ENCODE measurements around the gene CCDC142. TPM values are rescaled to one million over a fixed set of nuclear protein-coding genes. Genes with fewer than 3 reads are reported as not detected.
A peak's percentile ranks its signal among the peaks of the same experiment; 100 is the strongest.

Gene CCDC142
- total RNA-seq, 1 experiment from 2014 or later, result 14.0 TPM

DNA sequence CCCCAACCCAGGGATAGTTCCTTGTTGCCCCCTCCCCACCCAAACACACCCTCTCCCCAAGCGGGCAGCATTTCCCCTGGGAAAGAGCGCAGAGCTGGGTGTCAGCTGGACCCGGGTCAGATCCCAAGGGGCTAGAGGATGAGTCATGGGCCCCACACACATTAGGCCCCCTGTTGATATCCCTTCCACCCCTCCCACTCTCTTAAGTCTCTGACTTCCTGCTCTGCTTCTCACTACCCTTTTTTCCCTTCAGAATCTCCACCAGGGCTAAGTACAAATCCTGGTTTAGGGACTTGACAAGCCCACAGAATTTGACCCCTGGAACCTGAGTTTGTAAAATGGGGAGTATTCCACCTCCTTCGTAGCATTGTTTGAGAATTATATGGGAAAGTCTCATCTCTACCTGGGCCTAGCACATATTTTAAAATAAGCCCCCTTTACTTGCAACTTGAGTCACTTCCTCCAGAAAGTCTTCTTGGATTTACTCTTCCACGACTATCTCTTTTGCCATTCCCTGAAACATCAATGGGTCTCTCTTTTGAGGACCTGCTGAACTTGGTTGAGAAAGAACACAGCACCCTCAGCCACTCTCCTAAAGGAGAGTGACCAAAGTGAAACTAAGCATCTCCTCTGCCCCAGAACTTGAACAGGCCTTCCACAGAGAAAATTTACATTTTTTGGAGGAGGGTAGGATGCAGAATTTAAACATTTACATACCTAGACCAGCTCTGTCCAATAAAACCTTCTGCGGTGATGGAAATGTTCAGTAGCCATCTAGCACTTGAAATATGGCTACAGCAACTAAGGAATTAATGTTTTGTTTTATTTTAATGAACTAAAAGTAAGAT lies 45.7 kb downstream of the CCDC142 start:
- H3K27me3 Mint-ChIP-seq (ENCODE audit: low read depth), result no peaks in the 10 kb centered on the region; the same call in 1 of the 2 replicates
- peak overlapping the region; percentile 66 for H3K27ac Mint-ChIP-seq
- peak overlapping the region; percentile 1 for H3K4me3 Mint-ChIP-seq
- ChIA-PET CTCF (interaction anchor here (0.9 kb wide), 1 partner anchor 103 kb away, joined by 4 read pairs; no protein-coding TSS in a partner anchor), POLR2A (no interaction called here)
- H3K36me3 Mint-ChIP-seq, result peaks cover 21% of the 10 kb centered on the region
- DNase-seq (ENCODE audit: low spot score) (no peak), ATAC-seq (no peak)
- peaks cover 30% of the 10 kb centered on the region for H3K4me1 Mint-ChIP-seq
- TF ChIP-seq ZNF263 (CRISPR knock-in tag; IDR thresholded peaks at IDR 0.05; ENCODE audit: low read depth), result no peak
- TF ChIP-seq, protein P1, sequence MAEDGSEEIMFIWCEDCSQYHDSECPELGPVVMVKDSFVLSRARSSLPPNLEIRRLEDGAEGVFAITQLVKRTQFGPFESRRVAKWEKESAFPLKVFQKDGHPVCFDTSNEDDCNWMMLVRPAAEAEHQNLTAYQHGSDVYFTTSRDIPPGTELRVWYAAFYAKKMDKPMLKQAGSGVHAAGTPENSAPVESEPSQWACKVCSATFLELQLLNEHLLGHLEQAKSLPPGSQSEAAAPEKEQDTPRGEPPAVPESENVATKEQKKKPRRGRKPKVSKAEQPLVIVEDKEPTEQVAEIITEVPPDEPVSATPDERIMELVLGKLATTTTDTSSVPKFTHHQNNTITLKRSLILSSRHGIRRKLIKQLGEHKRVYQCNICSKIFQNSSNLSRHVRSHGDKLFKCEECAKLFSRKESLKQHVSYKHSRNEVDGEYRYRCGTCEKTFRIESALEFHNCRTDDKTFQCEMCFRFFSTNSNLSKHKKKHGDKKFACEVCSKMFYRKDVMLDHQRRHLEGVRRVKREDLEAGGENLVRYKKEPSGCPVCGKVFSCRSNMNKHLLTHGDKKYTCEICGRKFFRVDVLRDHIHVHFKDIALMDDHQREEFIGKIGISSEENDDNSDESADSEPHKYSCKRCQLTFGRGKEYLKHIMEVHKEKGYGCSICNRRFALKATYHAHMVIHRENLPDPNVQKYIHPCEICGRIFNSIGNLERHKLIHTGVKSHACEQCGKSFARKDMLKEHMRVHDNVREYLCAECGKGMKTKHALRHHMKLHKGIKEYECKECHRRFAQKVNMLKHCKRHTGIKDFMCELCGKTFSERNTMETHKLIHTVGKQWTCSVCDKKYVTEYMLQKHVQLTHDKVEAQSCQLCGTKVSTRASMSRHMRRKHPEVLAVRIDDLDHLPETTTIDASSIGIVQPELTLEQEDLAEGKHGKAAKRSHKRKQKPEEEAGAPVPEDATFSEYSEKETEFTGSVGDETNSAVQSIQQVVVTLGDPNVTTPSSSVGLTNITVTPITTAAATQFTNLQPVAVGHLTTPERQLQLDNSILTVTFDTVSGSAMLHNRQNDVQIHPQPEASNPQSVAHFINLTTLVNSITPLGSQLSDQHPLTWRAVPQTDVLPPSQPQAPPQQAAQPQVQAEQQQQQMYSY (CRISPR knock-in tag; IDR thresholded peaks at IDR 0.05), result peak; percentile 69
- TF ChIP-seq, protein P2, sequence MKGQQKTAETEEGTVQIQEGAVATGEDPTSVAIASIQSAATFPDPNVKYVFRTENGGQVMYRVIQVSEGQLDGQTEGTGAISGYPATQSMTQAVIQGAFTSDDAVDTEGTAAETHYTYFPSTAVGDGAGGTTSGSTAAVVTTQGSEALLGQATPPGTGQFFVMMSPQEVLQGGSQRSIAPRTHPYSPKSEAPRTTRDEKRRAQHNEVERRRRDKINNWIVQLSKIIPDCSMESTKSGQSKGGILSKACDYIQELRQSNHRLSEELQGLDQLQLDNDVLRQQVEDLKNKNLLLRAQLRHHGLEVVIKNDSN (CRISPR knock-in tag; IDR thresholded peaks at IDR 0.05), result no peak
- no peak for TF ChIP-seq OVOL2 (CRISPR knock-in tag; IDR thresholded peaks at IDR 0.05; ENCODE audit: borderline replicate concordance)
- TF ChIP-seq ZNF671 (CRISPR knock-in tag; IDR thresholded peaks at IDR 0.05), result no peak
- H3K9me3 Mint-ChIP-seq, result no peaks in the 10 kb centered on the region

DNA sequence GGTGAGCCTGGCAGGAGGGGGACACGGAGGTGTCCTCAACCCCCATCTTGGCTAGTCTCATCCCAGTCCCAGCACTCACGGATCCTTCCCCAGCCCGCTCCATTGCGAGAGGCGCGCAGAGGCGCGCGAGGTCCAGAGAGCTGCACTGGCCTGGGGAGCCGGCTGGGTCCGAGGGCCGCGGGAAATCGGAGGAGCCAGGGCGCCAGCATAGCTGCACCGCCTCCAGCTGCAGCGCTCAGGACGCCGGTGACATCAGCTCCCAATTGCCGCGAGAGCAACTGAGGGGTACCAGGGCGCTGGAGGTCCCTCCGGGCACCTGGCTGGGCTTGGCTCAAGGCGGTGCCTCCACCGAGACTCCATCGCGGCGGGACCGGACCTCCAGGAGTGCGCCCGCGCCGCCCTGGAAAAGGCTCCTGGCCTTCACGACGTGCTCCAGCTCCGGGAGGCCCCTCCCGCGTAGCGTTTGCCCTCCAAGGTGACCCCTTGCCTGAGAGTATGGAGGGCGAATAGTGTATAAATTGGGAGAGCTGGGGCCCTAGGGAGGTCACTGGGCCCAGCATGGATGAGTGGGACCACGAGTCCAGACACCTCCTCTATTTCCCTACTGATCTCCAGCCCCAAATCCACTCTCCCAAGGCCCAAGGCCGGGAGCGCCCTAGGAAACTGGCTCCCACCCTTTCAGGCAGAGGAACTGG lies 46.5 kb downstream of the CCDC142 start:
- TF ChIP-seq, protein P3, sequence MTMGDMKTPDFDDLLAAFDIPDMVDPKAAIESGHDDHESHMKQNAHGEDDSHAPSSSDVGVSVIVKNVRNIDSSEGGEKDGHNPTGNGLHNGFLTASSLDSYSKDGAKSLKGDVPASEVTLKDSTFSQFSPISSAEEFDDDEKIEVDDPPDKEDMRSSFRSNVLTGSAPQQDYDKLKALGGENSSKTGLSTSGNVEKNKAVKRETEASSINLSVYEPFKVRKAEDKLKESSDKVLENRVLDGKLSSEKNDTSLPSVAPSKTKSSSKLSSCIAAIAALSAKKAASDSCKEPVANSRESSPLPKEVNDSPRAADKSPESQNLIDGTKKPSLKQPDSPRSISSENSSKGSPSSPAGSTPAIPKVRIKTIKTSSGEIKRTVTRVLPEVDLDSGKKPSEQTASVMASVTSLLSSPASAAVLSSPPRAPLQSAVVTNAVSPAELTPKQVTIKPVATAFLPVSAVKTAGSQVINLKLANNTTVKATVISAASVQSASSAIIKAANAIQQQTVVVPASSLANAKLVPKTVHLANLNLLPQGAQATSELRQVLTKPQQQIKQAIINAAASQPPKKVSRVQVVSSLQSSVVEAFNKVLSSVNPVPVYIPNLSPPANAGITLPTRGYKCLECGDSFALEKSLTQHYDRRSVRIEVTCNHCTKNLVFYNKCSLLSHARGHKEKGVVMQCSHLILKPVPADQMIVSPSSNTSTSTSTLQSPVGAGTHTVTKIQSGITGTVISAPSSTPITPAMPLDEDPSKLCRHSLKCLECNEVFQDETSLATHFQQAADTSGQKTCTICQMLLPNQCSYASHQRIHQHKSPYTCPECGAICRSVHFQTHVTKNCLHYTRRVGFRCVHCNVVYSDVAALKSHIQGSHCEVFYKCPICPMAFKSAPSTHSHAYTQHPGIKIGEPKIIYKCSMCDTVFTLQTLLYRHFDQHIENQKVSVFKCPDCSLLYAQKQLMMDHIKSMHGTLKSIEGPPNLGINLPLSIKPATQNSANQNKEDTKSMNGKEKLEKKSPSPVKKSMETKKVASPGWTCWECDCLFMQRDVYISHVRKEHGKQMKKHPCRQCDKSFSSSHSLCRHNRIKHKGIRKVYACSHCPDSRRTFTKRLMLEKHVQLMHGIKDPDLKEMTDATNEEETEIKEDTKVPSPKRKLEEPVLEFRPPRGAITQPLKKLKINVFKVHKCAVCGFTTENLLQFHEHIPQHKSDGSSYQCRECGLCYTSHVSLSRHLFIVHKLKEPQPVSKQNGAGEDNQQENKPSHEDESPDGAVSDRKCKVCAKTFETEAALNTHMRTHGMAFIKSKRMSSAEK (CRISPR knock-in tag; IDR thresholded peaks at IDR 0.05; ENCODE audit: borderline replicate concordance), result no peak
- TF ChIP-seq JAZF1 (CRISPR knock-in tag; IDR thresholded peaks at IDR 0.05), result no peak
- TF ChIP-seq, protein P4, sequence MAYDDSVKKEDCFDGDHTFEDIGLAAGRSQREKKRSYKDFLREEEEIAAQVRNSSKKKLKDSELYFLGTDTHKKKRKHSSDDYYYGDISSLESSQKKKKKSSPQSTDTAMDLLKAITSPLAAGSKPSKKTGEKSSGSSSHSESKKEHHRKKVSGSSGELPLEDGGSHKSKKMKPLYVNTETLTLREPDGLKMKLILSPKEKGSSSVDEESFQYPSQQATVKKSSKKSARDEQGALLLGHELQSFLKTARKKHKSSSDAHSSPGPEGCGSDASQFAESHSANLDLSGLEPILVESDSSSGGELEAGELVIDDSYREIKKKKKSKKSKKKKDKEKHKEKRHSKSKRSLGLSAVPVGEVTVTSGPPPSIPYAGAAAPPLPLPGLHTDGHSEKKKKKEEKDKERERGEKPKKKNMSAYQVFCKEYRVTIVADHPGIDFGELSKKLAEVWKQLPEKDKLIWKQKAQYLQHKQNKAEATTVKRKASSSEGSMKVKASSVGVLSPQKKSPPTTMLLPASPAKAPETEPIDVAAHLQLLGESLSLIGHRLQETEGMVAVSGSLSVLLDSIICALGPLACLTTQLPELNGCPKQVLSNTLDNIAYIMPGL (CRISPR knock-in tag; IDR thresholded peaks at IDR 0.05), result no peak
- no peak for TF ChIP-seq ZNF396 (CRISPR knock-in tag; IDR thresholded peaks at IDR 0.05; ENCODE audit: borderline replicate concordance)
- TF ChIP-seq ZNF121 (CRISPR knock-in tag; IDR thresholded peaks at IDR 0.05), result no peak
- TF ChIP-seq, protein P2 (CRISPR knock-in tag; IDR thresholded peaks at IDR 0.05), result no peak
- TF ChIP-seq, protein P5, sequence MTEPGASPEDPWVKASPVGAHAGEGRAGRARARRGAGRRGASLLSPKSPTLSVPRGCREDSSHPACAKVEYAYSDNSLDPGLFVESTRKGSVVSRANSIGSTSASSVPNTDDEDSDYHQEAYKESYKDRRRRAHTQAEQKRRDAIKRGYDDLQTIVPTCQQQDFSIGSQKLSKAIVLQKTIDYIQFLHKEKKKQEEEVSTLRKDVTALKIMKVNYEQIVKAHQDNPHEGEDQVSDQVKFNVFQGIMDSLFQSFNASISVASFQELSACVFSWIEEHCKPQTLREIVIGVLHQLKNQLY (CRISPR knock-in tag; IDR thresholded peaks at IDR 0.05), result no peak
- TF ChIP-seq ATF1 (CRISPR knock-in tag; IDR thresholded peaks at IDR 0.05), result no peak
- TF ChIP-seq, protein P6, sequence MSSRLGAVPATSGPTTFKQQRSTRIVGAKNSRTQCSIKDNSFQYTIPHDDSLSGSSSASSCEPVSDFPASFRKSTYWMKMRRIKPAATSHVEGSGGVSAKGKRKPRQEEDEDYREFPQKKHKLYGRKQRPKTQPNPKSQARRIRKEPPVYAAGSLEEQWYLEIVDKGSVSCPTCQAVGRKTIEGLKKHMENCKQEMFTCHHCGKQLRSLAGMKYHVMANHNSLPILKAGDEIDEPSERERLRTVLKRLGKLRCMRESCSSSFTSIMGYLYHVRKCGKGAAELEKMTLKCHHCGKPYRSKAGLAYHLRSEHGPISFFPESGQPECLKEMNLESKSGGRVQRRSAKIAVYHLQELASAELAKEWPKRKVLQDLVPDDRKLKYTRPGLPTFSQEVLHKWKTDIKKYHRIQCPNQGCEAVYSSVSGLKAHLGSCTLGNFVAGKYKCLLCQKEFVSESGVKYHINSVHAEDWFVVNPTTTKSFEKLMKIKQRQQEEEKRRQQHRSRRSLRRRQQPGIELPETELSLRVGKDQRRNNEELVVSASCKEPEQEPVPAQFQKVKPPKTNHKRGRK (CRISPR knock-in tag; IDR thresholded peaks at IDR 0.05; ENCODE audit: borderline replicate concordance), result no peak
- Mint-ChIP-seq H3K36me3 (peaks cover 29% of the 10 kb centered on the region), H3K4me1 (peaks cover 30% of the 10 kb centered on the region), H3K27me3 (ENCODE audit: low read depth) (no peaks in the 10 kb centered on the region; the same call in 1 of the 2 replicates), H3K9me3 (no peaks in the 10 kb centered on the region), H3K27ac (no peak overlapping the region; the same call in 1 of the 2 replicates), H3K4me3 (no peak overlapping the region)
- ChIA-PET CTCF (interaction anchor here (0.8 to 0.9 kb wide), 2 partner anchors 35 to 102 kb away, joined by 3 to 4 read pairs; no protein-coding TSS in a partner anchor), POLR2A (no interaction called here)
- no peak for ATAC-seq
- DNase-seq (ENCODE audit: low spot score), result no peak
